HG03039 (cell line): ENCODE results near the gene ADAMTSL3.
"Not testable (repeated sequence)": the region's sequence is repeated elsewhere in the genome, so short reads cannot be mapped to it uniquely, and the experiment has no call there.

Experiments
- ATAC-seq: cut with Tn5 transposase; IDR thresholded peaks from one replicate; pipeline ENCODE4 v1.9.1; 2021; ENCODE audit warnings: mild to moderate bottlenecking, moderate library complexity; ENCODE audit not compliant: unreplicated experiment

Gene ADAMTSL3

GRCh38 chr15:83697716-83698115 lies 43.8 kb downstream of the ADAMTSL3 start:
- no peak for ATAC-seq

DNA sequence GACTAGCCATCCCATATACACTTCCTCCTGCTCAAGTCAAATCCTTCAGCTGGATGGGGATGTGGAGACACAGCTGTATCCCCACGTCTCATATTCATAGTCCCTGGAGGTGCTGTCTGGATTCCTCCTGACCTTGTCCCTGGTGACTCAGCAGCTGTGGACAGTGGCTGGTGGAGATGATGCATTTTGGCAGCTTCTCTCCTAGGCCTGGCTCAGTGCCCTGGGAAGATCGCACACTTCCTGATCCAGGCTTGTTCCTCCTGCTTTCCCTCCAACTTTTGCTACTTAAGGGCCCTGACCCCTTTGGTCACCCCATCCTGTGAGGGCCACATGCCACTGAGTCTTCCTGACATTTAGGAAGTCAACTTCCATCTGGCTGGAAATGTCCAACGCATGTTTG lies 44.4 kb downstream of the ADAMTSL3 start:
- no peak for ATAC-seq

DNA sequence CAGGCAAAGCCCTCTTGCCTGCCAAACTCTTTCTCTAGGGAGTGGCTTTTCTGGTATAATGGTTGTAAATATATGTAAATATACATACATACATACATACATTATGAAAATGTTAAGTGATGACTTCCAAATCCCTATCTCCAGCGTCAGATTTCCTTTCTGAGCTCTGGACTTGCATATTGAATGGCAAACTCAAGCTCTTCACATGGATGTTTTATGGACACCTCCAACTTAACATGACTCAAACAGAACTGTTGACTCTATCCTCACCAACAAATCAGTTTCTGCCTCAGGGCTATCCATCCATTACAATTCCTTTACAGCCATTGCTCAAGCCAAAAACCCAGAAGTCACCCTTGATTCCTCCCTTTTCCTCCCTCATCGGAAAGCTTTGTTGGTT lies 45.1 kb downstream of the ADAMTSL3 start:
- no peak for ATAC-seq

DNA sequence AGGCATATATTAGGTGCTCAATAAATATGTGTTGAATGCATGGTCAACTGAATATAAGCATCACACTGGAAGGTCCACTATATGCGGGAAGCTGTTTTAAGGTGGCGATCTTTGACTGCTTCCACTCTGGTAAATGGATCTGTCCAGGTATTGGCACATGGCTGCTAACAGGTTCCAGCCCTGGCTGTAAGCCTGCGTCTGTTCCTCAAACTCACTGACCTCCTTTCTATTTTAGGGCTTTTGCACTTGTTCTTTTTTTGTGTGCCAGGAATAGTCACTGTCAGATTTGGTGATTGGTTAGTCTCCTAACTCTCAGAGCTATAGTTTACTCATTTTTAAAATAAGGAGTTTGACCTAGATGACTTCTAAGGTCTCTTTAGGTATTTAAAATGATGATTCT lies 46.2 kb downstream of the ADAMTSL3 start:
- no peak for ATAC-seq

DNA sequence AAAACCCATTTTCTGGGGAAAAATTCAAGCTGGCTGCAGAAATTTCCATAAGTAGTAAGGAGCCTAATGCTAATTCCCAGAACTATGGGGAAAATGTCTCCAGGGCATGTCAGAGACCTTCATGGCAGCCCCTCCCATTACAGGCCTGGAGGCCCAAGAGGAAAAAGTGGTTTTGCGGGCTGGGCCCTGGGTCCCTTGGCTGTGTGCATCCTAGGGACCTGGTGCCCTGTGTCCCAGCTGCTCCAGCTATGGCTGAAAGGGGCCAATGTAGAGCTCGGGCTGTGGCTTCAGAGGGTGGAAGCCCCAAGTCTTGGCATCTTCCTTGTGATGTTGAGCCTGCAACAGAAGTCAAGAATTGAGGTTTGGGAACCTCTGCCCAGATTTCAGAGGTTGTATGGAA lies 48.4 kb downstream of the ADAMTSL3 start:
- not testable (repeated sequence) for ATAC-seq

DNA sequence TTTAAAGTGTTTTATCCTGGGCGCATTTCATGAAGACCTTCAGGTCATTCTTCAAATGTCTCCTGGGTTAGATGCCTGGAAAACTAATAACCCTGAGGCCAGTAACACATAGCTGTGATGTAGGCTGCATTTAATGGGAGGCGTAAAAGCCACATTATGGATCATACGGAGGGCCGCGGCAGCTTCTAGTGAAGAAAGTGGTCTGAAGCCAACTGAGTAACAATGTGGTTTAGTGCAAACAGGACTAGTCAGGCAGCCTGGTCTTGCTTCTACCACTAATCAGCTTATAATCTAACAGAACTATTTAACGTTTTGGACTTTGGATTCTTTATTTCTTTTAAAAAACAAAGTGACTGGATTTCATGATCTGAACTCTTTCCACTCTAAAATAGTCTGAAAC lies 54.4 kb downstream of the ADAMTSL3 start:
- ATAC-seq, result no peak

- no peak for ATAC-seq
Measured at GRCh38 chr15:83709241-83709640, 55.3 kb downstream of the ADAMTSL3 start.

GRCh38 chr15:83709811-83710210 lies 55.9 kb downstream of the ADAMTSL3 start:
- ATAC-seq, result no peak

DNA sequence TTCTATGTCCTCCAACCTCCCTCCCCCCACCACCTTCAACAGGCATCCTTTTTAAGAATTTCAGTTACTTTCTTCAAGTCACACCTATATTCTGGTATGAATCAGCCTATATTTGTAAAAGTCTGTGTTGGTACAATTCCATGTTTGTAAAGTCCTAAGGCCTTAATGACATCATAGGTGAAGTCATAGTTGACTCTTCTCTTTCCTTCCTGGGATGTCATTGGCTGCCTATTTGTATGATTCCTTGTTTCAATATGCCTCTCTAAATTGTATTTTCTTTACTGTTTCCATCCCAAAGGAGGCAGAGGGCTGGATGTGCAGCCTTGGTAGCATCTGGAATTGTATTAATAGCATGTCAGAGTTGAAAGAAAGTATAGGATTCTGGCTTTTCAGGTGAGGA lies 56.5 kb downstream of the ADAMTSL3 start:
- no peak for ATAC-seq

- no peak for ATAC-seq
Measured at GRCh38 chr15:83711236-83711635, 57.3 kb downstream of the ADAMTSL3 start.

- ATAC-seq, result no peak
Measured at GRCh38 chr15:83713242-83713641, 59.3 kb downstream of the ADAMTSL3 start.

GRCh38 chr15:83714939-83715628 lies 61.2 kb downstream of the ADAMTSL3 start:
- no peak for ATAC-seq

GRCh38 chr15:83716605-83717004 lies 62.7 kb downstream of the ADAMTSL3 start:
- ATAC-seq, result no peak

DNA sequence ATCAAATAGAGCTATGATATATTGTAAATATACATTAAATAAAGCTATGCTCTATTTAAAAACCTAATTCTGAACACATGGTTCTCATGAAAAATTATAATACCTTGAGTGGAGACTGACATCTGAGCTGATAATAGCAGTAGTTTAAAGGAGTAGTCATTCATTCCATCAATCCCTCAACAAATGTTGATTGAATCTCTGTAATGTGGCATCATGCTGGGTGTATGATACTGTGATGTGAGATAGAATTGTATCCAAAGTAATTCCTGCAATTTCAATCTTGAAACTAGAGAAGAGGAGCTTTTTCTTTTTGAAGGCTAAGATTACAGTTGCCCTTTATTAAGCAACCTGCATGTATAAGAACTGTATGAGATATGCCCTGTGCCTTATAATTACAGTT lies 63.1 kb downstream of the ADAMTSL3 start:
- ATAC-seq, result no peak

DNA sequence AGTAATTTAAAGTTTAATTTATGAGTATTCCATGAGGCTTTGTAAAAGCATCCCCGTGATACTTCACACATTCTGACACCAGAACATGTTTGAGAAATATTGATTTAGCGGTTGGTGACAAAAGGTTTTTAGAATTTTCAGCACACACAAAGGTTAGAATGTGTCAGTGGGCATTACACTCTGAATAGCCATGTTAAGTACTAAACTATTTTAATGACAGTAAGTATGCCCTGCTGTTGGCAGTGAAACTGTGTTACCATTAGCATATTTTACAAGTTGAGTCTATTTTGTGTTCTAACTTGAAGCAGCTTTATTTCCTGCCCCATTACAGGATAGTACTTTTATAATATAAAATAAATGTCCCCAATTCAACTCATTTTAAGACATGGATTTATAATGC lies 66.5 kb downstream of the ADAMTSL3 start:
- ATAC-seq, result no peak

GRCh38 chr15:83721031-83721430 lies 67.1 kb downstream of the ADAMTSL3 start:
- ATAC-seq, result no peak

DNA sequence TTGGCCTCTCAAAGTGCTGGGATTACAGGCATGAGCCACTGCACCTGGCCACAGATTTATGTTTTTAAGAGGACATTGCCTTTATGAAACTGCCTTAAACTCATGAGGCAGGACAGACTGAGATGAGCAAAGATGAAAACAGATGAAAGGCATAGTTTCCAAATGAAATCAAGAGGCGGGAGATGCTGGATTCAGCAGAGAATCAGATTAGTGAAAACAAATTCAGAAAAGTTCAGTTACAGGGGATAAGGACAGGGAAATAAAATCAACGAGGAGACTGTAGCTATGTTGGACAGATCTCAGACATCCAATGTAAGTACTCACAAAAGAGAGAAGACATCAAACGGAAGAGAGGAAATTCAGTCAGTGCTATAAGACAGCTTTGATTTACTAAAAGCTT lies 68.1 kb downstream of the ADAMTSL3 start:
- ATAC-seq, result no peak

DNA sequence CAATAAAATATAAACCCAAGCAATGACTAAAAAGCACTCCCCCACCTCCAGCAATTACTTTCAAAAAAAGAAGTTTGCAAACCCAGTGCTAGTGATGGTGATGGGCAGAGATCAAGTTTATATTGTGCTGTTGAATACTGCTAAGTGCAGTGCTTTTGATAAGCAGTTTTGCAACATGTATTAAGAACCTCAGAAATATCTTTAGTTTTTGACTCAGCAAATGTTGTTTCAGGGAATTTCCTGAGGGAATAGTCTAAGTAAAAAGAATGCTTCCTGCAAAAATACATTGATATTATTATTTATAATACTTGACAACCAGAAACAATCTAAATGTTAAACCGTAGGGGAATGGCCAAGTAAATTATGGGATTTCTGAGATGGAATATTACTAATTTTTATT lies 69.3 kb downstream of the ADAMTSL3 start:
- no peak for ATAC-seq

DNA sequence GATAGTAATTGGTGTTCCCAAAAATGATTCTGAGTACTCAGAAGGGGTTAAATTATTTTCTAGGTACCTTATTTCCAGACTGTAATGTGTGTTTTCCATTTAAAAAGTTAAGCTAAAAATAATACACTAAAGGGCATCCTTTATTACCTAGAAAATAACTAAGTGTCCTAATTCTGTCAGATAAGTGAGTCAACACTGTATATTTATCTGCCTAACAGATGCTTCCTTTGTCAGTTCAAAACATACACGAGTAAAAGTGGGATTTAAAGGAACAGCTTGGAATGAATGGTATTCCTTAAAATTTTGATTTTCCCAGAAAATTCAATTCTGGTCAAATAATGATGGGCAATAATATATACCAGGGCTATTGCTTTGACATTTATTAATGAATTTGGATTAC lies 78.3 kb downstream of the ADAMTSL3 start:
- no peak for ATAC-seq

DNA sequence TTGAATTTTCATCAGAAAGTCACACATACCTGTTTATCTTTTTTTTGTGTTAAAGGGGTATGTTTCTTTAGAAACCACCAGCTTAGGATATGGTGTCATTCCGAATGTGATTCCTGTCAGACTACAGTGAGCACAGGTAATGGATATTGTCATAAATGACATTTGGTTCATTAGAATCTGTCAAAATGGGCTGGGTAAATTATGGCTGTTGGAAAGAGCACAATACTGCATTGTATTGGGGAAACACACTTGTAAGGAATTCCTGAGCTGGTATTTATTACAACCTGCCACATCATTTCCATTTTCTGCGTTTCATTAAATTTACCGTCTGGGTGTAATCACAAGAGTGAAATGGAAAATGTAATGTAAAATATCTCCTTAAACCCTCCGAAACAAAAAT lies 78.8 kb downstream of the ADAMTSL3 start:
- no peak for ATAC-seq

GRCh38 chr15:83733206-83733605 lies 79.3 kb downstream of the ADAMTSL3 start:
- ATAC-seq, result no peak

GRCh38 chr15:83733691-83734090 lies 79.8 kb downstream of the ADAMTSL3 start:
- ATAC-seq, result no peak

- no peak for ATAC-seq
Measured at GRCh38 chr15:83734487-83734886, 80.6 kb downstream of the ADAMTSL3 start.
